HG02642 (cell line): Measurements from ENCODE around the gene GPER1.

ENCODE experiments used
- ATAC-seq: cut with Tn5 transposase; IDR thresholded peaks from one replicate; pipeline ENCODE4 v1.9.1; 2021; ENCODE audit warnings: mild to moderate bottlenecking; ENCODE audit not compliant: unreplicated experiment, poor library complexity

GPER1 gene

GRCh38 chr7:1086588-1087464, 1.1 kb upstream of the GPER1 start:
- ATAC-seq, result peak; percentile 73

GRCh38 chr7:1087465-1087814, 473 bp upstream of the GPER1 start:
- no peak for ATAC-seq

- no peak for ATAC-seq
These were observed 2.3 kb downstream of the GPER1 start for GRCh38 chr7:1090236-1090635.

- no peak for ATAC-seq
These were observed 3.1 kb downstream of the GPER1 start for GRCh38 chr7:1090686-1091643.

- ATAC-seq, result no peak
These were observed 3.7 kb downstream of the GPER1 start for GRCh38 chr7:1091644-1092027.

- ATAC-seq, result no peak
These were observed 4.3 kb downstream of the GPER1 start for GRCh38 chr7:1092161-1092632.

- ATAC-seq, result no peak
These were observed 5.0 kb downstream of the GPER1 start for GRCh38 chr7:1092806-1093501.

- no peak for ATAC-seq
These were observed 5.6 kb downstream of the GPER1 start for GRCh38 chr7:1093502-1093843.

GRCh38 chr7:1093916-1094508, 6.1 kb downstream of the GPER1 start:
- ATAC-seq, result no peak

GRCh38 chr7:1094870-1095269, 7.0 kb downstream of the GPER1 start:
- no peak for ATAC-seq

GRCh38 chr7:1095621-1096155, 7.8 kb downstream of the GPER1 start:
- ATAC-seq, result no peak

GRCh38 chr7:1096156-1097119, 8.5 kb downstream of the GPER1 start:
- ATAC-seq, result no peak

- no peak for ATAC-seq
These were observed 9.2 kb downstream of the GPER1 start for GRCh38 chr7:1097120-1097504.

GRCh38 chr7:1098243-1099153, 10.6 kb downstream of the GPER1 start:
- no peak for ATAC-seq

GRCh38 chr7:1099154-1099542, 11.2 kb downstream of the GPER1 start:
- ATAC-seq, result no peak

- no peak for ATAC-seq
These were observed 11.7 kb downstream of the GPER1 start for GRCh38 chr7:1099637-1100036.

- no peak for ATAC-seq
These were observed 12.5 kb downstream of the GPER1 start for GRCh38 chr7:1100386-1100785.
